MM.1S (cell line): ENCODE data around the gene CCDC190.

Experiments used
- EZH2 ChIP-seq: fragments of 300-600 bp; sonication (generic); optimal IDR thresholded peaks from 2 replicates; pipeline ENCODE3; 2017; ENCODE audit warnings: low read depth, mild to moderate bottlenecking, antibody characterized with exemption, low read length, mixed read lengths
- EZH2phosphoT487 ChIP-seq: fragments of 300-600 bp; sonication (generic); IDR thresholded peaks from 2 replicates; pipeline ENCODE4 v1.6.1; 2018; ENCODE audit warnings: antibody characterized with exemption, low read length
- TF ChIP-seq, protein P1 (sequence below): fragments of 300-600 bp; sonication (generic); IDR thresholded peaks from 2 replicates; pipeline ENCODE4 v1.5.1; 2016; ENCODE audit warnings: antibody characterized with exemption, low read length, mixed read lengths

DNA sequence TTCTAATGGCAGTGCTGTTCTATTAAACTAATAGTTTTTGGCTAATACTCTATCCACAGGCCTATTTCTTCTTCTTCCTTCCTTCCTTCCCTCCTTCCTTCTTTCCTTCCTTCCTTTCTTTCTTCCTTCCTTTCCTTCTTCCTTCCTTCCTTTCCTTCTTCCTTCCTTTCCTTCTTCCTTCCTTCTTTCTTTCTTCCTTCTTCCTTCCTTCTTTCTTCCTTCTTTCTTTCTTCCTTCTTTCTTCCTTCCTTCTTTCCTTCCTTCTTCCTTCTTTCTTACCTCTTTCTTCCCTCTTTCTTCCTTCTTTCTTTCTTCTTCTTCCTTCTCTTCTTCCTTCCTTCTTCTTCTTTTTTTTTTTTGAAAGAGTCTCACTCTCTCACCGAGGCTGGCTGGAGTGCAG is 31.7 kb downstream of the CCDC190 start:
- no peak for TF ChIP-seq EZH2
- TF ChIP-seq, protein P1, sequence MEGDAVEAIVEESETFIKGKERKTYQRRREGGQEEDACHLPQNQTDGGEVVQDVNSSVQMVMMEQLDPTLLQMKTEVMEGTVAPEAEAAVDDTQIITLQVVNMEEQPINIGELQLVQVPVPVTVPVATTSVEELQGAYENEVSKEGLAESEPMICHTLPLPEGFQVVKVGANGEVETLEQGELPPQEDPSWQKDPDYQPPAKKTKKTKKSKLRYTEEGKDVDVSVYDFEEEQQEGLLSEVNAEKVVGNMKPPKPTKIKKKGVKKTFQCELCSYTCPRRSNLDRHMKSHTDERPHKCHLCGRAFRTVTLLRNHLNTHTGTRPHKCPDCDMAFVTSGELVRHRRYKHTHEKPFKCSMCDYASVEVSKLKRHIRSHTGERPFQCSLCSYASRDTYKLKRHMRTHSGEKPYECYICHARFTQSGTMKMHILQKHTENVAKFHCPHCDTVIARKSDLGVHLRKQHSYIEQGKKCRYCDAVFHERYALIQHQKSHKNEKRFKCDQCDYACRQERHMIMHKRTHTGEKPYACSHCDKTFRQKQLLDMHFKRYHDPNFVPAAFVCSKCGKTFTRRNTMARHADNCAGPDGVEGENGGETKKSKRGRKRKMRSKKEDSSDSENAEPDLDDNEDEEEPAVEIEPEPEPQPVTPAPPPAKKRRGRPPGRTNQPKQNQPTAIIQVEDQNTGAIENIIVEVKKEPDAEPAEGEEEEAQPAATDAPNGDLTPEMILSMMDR, result no peak
- no peak for TF ChIP-seq EZH2phosphoT487
